Adipose tissue (tissue), 3 donors: Measurements from ENCODE around the gene ZNF70. TPM values are rescaled to one million over a fixed set of nuclear protein-coding genes. Genes with fewer than 3 reads are reported as not detected.
"Not testable (repeated sequence)": the region's sequence is repeated elsewhere in the genome, so short reads cannot be mapped to it uniquely, and the experiment has no call there.

Experiments
- H3K27ac ChIP-seq: one replicate; pipeline ENCODE4 v1.5.1; 2013; ENCODE audit warnings: low read depth, low read length
- WGBS, 3 donors: extraction: QIAGEN DNeasy Blood & Tissue Kit; methylation state at CpG; one replicate each; pipeline ENCODE4 v1.1.7; 2013; 5-methylcytosine and 5-hydroxymethylcytosine counted together
- polyA plus RNA-seq, 3 donors: library from polyadenylated mRNA; stranded (reverse); fragments of 200-250 nt; gene quantifications; one replicate each; pipeline ENCODE4 v1.2.3, GENCODE V29; 2013
- donor health status: healthy with polysubstance abuse.
- donor health status: Bipolar disorder and iron deficiency.
- donor health status: healthy.

The ZNF70 gene
- polyA plus RNA-seq, 3 donors = 0.71 to 1.3 (median 1.0) TPM

GRCh38 chr22:23744485-23744884 lies 6.4 kb downstream of the ZNF70 start:
- 96 to 98% (median 96%) methylated on average over 14 of the region's 14 CpGs for WGBS, 3 donors

GRCh38 chr22:23744001-23744400 lies 6.9 kb downstream of the ZNF70 start:
- no peak overlapping the region for H3K27ac ChIP-seq
- 93 to 98% (median 97%) methylated on average over 13 of the region's 13 CpGs for WGBS, 3 donors

More at GRCh38 chr22:23744485-23744884, 6.4 kb downstream of the ZNF70 start:
- H3K27ac ChIP-seq = no peak overlapping the region

GRCh38 chr22:23743303-23743705 lies 7.6 kb downstream of the ZNF70 start:
- WGBS, 3 donors = 36 to 75% (median 67%) methylated on average over 2 of the region's 2 CpGs
- no peak overlapping the region for H3K27ac ChIP-seq

DNA sequence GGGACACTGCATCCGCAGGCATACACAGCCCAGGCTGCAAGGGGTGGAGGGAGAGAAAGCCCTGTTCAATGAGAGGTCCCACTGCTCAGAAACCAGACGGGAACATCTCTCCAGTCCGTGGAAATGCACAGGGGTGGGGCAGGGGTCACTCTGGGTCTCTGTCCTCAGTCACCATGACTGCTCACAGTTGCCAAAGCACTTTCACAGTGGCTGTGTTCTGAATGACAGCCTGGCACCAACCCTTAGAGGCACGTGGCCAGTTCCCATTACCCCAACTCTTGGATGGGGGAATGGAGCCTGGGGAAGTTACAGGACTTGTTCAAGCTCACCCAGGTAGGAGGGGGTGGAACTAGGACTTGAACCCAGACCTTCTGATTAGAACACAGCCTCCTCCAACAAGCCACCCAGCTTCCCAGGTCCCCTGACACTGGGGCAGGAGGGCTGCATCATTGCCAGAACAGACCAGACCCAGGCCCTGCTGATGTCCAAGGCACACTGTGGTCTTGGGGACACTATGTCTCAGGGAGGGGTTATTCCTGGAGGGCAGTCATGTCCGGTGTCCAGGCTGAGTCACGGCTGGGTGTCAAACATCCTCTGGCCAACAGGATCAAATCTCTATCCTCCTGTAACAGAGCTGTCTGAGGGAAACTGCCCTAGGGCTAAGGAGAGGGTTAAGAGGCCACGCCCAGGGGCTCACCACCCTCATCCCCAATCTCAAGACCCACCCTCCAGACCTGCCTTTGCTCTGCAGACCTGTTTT lies 8.2 kb downstream of the ZNF70 start:
- H3K27ac ChIP-seq = no peak overlapping the region
- 59 to 70% (median 65%) methylated on average over 7 of the region's 7 CpGs for WGBS, 3 donors

DNA sequence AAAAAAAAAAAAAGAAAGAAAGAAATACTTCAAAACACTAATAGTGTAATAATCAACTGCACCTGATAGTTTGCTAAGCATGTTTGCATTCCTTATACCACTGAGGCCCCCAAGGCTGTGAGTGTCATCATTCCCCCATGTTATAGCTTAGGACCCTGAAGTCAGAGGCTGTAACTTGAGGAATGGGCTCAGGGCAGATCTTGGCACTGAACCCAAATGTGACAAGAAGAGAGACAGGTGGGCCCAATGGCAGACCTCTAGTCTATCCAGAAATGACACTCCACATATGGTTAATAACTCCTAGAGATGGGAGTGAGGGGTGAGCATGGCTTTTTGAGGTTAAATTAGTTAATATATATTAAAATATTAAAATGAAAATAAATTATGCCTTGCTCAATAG lies 13.2 kb downstream of the ZNF70 start:
- H3K27ac ChIP-seq = no peak overlapping the region

DNA sequence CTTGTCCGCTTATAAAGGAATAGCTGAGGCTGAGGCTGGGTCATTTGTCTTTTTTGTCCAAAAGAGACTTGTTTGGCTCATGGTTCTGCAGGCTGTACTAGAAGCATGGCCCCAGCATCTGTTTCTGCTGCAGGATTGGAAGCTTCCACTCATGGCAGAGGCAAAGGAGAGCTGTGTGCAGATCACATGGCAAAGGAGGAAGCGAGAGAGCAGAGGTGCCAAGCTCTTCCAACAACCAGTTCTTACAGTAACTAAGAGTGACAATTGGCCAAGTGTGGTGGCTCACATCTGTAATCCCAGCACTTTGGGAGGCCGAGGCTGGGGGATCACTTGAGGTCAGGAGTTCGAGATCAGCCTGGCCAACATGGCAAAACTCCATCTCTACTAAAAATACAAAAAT lies 22.8 kb downstream of the ZNF70 start:
- WGBS, 3 donors = 80 to 91% (median 82%) methylated on average over 4 of the region's 4 CpGs
- not testable (repeated sequence) for H3K27ac ChIP-seq

DNA sequence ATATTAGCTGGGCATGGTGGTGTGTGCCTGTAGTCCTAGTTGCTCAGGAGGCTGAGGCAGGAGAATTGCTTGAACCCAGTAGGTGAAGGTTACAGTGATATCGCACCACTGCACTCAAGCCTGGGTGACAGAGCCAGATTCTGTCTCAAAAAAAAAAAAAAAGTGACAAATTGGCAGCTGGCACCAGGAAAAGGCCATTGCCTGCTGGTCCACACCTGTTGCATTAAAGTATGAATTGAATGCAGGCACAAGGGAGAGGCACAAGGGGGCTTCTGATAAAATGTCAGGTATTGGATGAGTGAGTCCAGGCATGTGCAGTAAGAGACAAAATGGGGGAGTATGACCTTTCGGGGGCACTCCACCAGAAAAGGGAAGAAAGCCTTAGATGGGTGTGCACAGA lies 28.2 kb downstream of the ZNF70 start:
- H3K27ac ChIP-seq = no peak overlapping the region
- 44 to 94% (median 86%) methylated on average over 2 of the region's 2 CpGs for WGBS, 3 donors

GRCh38 chr22:23722160-23722559 lies 28.8 kb downstream of the ZNF70 start:
- H3K27ac ChIP-seq = no peak overlapping the region
- 72 to 79% (median 76%) methylated on average over 4 of the region's 4 CpGs for WGBS, 3 donors

- H3K27ac ChIP-seq = no peak overlapping the region
- 57 to 76% (median 64%) methylated on average over 6 of the region's 6 CpGs for WGBS, 3 donors
Observed at GRCh38 chr22:23720855-23721254, 30.1 kb downstream of the ZNF70 start.

GRCh38 chr22:23718371-23719165 lies 32.3 kb downstream of the ZNF70 start:
- 86 to 90% (median 89%) methylated on average over 17 of the region's 17 CpGs for WGBS, 3 donors
- no peak overlapping the region for H3K27ac ChIP-seq

GRCh38 chr22:23716811-23717801 lies 33.8 kb downstream of the ZNF70 start:
- peak overlapping the region; percentile 64 for H3K27ac ChIP-seq
- 3 to 5% (median 4%) methylated on average over 80 to 84 of the region's 84 CpGs for WGBS, 3 donors

- H3K27ac ChIP-seq = no peak overlapping the region
- 59 to 76% (median 67%) methylated on average over 18 of the region's 18 CpGs for WGBS, 3 donors
Observed at GRCh38 chr22:23715806-23716375, 35.0 kb downstream of the ZNF70 start.

DNA sequence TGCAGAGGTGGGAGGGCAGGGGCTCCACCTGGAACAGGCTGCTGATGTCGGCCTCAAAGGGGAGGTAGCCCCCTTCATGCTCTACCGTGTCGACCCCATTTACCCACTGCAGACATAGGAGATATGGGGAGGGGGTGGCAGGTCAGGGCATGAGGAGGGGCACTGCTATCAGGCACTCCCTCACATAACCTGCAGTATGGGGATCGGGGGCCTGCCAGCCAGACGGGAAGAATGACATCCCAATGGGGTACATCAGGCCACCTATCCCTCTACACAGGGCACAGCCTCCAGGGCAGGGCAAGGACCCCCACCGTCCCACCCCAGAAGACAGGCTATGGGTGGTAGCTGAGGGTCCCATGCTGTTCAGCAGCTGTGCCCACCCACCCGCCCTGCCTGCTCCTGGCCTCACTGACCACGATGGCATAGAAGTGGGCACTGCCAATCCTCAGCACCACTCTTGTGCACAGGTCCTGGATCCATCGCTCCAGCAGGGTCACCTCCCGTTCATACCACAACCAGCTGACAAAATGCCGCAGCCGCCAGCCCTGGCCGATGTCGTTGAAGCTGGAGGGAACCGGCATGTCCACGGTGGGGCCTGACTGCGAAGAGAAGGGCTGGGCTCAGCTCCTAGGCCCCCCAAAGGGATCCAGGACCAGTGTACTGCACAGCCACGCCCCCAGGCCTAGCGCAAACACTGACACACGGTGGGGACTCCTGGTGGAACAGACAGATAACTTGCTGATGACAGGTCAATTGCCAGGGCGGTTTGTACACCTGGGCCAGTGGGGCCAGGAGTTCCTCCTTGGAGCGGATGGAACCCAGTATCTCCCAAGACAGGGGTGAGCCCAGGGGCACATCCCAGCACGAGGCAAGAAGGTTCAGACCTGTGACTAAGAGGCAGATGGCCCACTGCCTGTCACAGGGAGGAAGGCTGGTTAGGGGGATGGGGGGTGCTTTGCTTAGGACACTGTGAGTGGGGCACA lies 36.0 kb downstream of the ZNF70 start:
- WGBS, 3 donors = 89 to 91% (median 89%) methylated on average over 23 of the region's 23 CpGs
- no peak overlapping the region for H3K27ac ChIP-seq

DNA sequence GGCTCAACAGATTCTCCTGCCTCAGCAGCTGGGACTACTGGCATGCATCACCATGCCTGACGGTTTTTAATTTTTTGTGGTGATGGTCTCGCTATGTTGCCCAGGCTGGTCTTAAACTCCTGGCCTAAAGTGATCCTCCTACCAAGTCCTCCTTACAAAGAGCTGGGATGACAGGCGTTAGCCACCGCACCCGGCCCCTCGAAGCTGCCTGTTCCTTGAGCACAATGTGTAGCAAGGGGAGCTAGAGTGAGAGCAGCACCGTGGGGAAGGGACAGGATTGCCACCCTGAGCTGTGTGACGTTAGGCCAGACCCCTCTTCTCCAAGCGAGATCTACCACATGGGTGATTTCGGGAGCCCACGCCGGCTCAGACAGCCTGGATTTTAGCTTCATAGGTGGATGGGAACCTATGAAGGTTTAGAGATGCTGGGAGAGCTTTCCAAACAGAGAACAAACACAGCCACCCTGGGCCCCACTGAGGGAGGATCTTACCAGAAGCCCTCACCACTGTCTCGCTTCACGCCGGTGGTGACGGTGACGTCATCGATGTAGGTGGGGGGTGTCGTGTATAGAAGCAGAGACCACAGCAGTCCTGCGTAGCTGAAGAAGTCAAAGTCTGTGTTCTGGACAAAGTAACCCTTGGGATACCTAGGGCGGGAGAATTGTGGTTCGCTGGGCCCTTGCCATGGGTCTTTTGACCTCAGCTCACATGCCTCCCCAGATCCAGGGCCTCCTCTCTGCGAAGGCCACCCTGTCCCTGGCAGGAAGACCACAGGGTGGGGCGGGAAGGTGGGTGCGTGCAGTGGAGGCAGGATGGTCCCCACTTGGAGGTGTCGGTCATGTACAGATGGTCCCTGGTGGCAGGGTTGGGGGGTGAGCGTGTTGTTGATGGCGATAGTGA lies 37.0 kb downstream of the ZNF70 start:
- no peak overlapping the region for H3K27ac ChIP-seq
- 90 to 96% (median 94%) methylated on average over 28 of the region's 28 CpGs for WGBS, 3 donors

DNA sequence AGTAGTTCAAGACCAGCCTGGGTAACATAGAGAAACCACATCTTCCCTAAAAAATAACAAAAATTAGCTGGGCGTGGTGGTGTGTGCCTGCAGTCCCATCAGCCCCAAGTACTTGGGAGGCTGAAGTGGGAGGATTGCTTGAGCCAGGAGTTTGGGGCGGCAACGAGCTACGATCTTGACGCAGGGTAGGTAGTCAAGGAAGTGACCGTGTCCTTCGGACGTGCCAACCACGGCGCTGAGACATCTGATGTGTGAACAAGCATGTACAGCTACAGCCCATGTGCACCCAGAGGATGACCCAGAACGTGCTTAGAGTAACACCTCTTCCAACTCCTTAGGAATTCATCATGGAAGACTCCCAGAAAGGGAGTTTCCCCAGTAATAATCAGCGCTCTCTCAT lies 38.7 kb downstream of the ZNF70 start:
- no peak overlapping the region for H3K27ac ChIP-seq
- WGBS, 3 donors = 92 to 95% (median 94%) methylated on average over 12 of the region's 12 CpGs

- 86 to 98% (median 94%) methylated on average over 2 of the region's 2 CpGs for WGBS, 3 donors
- no peak overlapping the region for H3K27ac ChIP-seq
Observed at GRCh38 chr22:23709107-23709506, 41.8 kb downstream of the ZNF70 start.
